HCT116 (cell line): ENCODE data around the gene ZEB1. TPM values are rescaled to one million over a fixed set of nuclear protein-coding genes. Genes with fewer than 3 reads are reported as not detected.

Experiments
- ATAC-seq: fragments of 200-7000 bp; cut with Tn5 transposase; 2 replicates; pipeline ENCODE4 v1.9.1; 2020; ENCODE audit warnings: mild to moderate bottlenecking, moderate library complexity
- BruUV-seq: library from RNA; stranded (reverse); fragments of 400-500 nt; replicated peaks from 2 replicates; lab custom pipeline; 2021; lab: Mats Ljungman, UMichigan
- CTCF ChIA-PET: fragments of 300-600 bp; sonication (Branson Sonifier 250); formaldehyde crosslinking; loops from one replicate; lab custom pipeline; 2021; ENCODE audit warnings: antibody characterized with exemption; lab: Charles Lee
- POLR2A ChIA-PET: fragments of 300-600, 350-600 bp; sonication (Branson Sonifier 250); formaldehyde crosslinking; loops from one replicate; lab custom pipeline; 2021; ENCODE audit warnings: antibody characterized with exemption; lab: Charles Lee
- RAD21 ChIA-PET, 2 experiments: fragments of 300-600 bp; sonication (Branson Sonifier 250); formaldehyde crosslinking; loops; one replicate each; lab custom pipeline; 2023; ENCODE audit warnings: low total read pairs in 2 of 2; ENCODE audit not compliant: uncharacterized antibody in 2 of 2, unreplicated experiment in 2 of 2, low non-redundant PET in 1 of 2; lab: Charles Lee
- DNase-seq: peaks from one replicate; pipeline ENCODE4 v3.0.0-alpha.2; 2010; ENCODE audit warnings: low read depth, low spot score
- H2AFZ ChIP-seq: fragments of 200-600 bp; shearing (Covaris generic), sonication (generic); 2 replicates; pipeline ENCODE4 v1.6.1; 2017; ENCODE audit warnings: low read depth, mixed run types, mixed read lengths, antibody characterized with exemption, low read length; ENCODE audit not compliant: poor library complexity, severe bottlenecking
- H3K27ac ChIP-seq: 2 replicates; pipeline ENCODE4 v1.5.1; 2012; ENCODE audit warnings: low read depth, low read length
- H3K27me3 ChIP-seq: fragments of 200-600 bp; sonication (generic); 2 replicates; pipeline ENCODE4 v1.6.1; 2016; ENCODE audit warnings: mixed run types, low read length, mixed read lengths; ENCODE audit not compliant: insufficient read depth
- H3K36me3 ChIP-seq, 2 experiments: fragments of 200-500 bp in 1 of 2; fragments of 200-600 bp in 1 of 2; sonication (Bioruptor generic) in 1 of 2; sonication (generic) in 1 of 2; 2 replicates each; pipeline versions ENCODE4 v1.5.1 to v1.6.1; 2014 to 2016; ENCODE audit warnings: low read length in 2 of 2, inconsistent platforms in 1 of 2, mixed read lengths in 1 of 2, mixed run types in 1 of 2; ENCODE audit not compliant: insufficient read depth in 2 of 2, control insufficient read depth in 1 of 2
- H3K4me1 ChIP-seq, 2 experiments: fragments of 200-600 bp in 1 of 2; sonication (generic) in 1 of 2; 2 replicates each; pipeline versions ENCODE4 v1.5.1 to v1.6.1; 2012 to 2017; ENCODE audit warnings: low read length in 2 of 2, inconsistent platforms in 1 of 2, mild to moderate bottlenecking in 1 of 2, mixed read lengths in 1 of 2, mixed run types in 1 of 2, moderate library complexity in 1 of 2; ENCODE audit not compliant: insufficient read depth in 2 of 2, control insufficient read depth in 1 of 2
- H3K4me2 ChIP-seq: fragments of 200-600 bp; sonication (generic); 2 replicates; pipeline ENCODE4 v1.6.1; 2017; ENCODE audit warnings: mixed run types, low read length, mixed read lengths
- H3K4me3 ChIP-seq, 2 experiments: fragments of 200-600 bp in 1 of 2; sonication (generic) in 1 of 2; replicated peaks in 1 of 2; 2 replicates each; pipeline ENCODE4 v1.5.1; 2011 to 2016; ENCODE audit warnings: low read length in 2 of 2, control low read depth in 1 of 2, low read depth in 1 of 2, mild to moderate bottlenecking in 1 of 2, mixed read lengths in 1 of 2, mixed run types in 1 of 2
- H3K79me2 ChIP-seq: fragments of 200-600 bp; sonication (generic); 2 replicates; pipeline ENCODE4 v1.6.1; 2017; ENCODE audit warnings: mild to moderate bottlenecking, mixed run types, low read length, moderate library complexity, mixed read lengths; ENCODE audit not compliant: insufficient read depth
- H3K9ac ChIP-seq: fragments of 200-600 bp; sonication (generic); 2 replicates; pipeline ENCODE4 v1.6.1; 2016; ENCODE audit warnings: low read length, mixed read lengths
- H3K9me2 ChIP-seq: fragments of 200-600 bp; sonication (generic), shearing (Covaris generic); 2 replicates; pipeline ENCODE4 v1.6.1; 2017; ENCODE audit warnings: mixed run types, mild to moderate bottlenecking, moderate library complexity; ENCODE audit not compliant: insufficient read depth
- H3K9me3 ChIP-seq, 2 experiments: fragments of 200-500 bp in 1 of 2; fragments of 200-600 bp in 1 of 2; sonication (Bioruptor generic) in 1 of 2; sonication (generic) in 1 of 2; 2 replicates each; pipeline ENCODE4 v1.6.1; 2014 to 2017; ENCODE audit warnings: low read length in 2 of 2, mixed read lengths in 2 of 2, inconsistent platforms in 1 of 2, low read depth in 1 of 2, mild to moderate bottlenecking in 1 of 2, mixed run types in 1 of 2, moderate library complexity in 1 of 2; ENCODE audit not compliant: control insufficient read depth in 1 of 2, insufficient read depth in 1 of 2
- H4K20me1 ChIP-seq: fragments of 200-600 bp; sonication (generic), shearing (Covaris generic); 2 replicates; pipeline ENCODE4 v1.6.1; 2017; ENCODE audit warnings: mixed run types, mild to moderate bottlenecking, moderate library complexity; ENCODE audit not compliant: insufficient read depth
- JUND ChIP-seq: IDR thresholded peaks from 2 replicates; pipeline ENCODE4 v1.6.1; 2012
- POLR2AphosphoS5 ChIP-seq: IDR thresholded peaks from 2 replicates; pipeline ENCODE4 v1.6.1; 2011; ENCODE audit warnings: mild to moderate bottlenecking, low read depth, low read length, moderate library complexity
- RAD21 ChIP-seq: IDR thresholded peaks from 2 replicates; pipeline ENCODE4 v1.6.1; 2012; ENCODE audit warnings: low read depth, mild to moderate bottlenecking
- YY1 ChIP-seq: IDR thresholded peaks from 2 replicates; pipeline ENCODE4 v1.6.1; 2011; ENCODE audit warnings: low read length, low read depth, moderate library complexity, mild to moderate bottlenecking; ENCODE audit not compliant: insufficient replicate concordance; ENCODE audit errors: extremely low read depth
- ZFX ChIP-seq: fragments of 450-650 bp; IDR thresholded peaks from 2 replicates; pipeline ENCODE4 v1.6.1; 2017
- intact Hi-C: fragments of 100-400 bp; cut with micrococcal nuclease; formaldehyde crosslinking; loops from 2 replicates; pipeline ENCODE4 v1.10.0; 2022
- total RNA-seq: library from RNA; stranded (reverse); gene quantifications from one replicate; pipeline ENCODE4 v1.2.1, GENCODE V29; 2021; ENCODE audit not compliant: unreplicated experiment
- TF ChIP-seq, protein P1 (sequence below): IDR thresholded peaks from 2 replicates; pipeline ENCODE4 v1.6.1; 2011; ENCODE audit warnings: mild to moderate bottlenecking, low read length, moderate library complexity; ENCODE audit not compliant: insufficient replicate concordance; ENCODE audit errors: extremely low read depth
- TF ChIP-seq, protein P2 (sequence below), 3 experiments: fragments of 200-600 bp in 1 of 3; sonication (generic) in 1 of 3; IDR thresholded peaks in 2 of 3; conservative IDR thresholded peaks in 1 of 3; 2 replicates each; pipeline ENCODE4 v1.5.1; 2012 to 2017; ENCODE audit warnings: low read depth in 2 of 3, low read length in 2 of 3, antibody characterized with exemption in 1 of 3, borderline replicate concordance in 1 of 3, control low read depth in 1 of 3, mild to moderate bottlenecking in 1 of 3, mixed read lengths in 1 of 3, mixed run types in 1 of 3, moderate library complexity in 1 of 3; ENCODE audit not compliant: insufficient read depth in 1 of 3
- TF ChIP-seq, protein P3 (sequence below): IDR thresholded peaks from 2 replicates; pipeline ENCODE4 v1.6.1; 2012

ZEB1 gene
- total RNA-seq, 1 experiment from 2014 or later: 3.4 TPM

- Histone ChIP-seq H3K9me2 (no peaks in the 10 kb centered on the region), H4K20me1 (no peaks in the 10 kb centered on the region), H3K27me3 (no peaks in the 10 kb centered on the region), H3K4me2 (no peak overlapping the region), H3K9ac (no peak overlapping the region), H3K4me3 (no peak overlapping the region), H3K27ac (no peak overlapping the region), H2AFZ (no peak overlapping the region), H3K4me1 (peaks cover 5 to 13% of the 10 kb centered on the region in 2 experiments; a peak in 3 of 4 replicates), H3K36me3 (no peaks in the 10 kb centered on the region), H3K79me2 (no peaks in the 10 kb centered on the region; the same call in 1 of the 2 replicates), H3K9me3 (no peaks in the 10 kb centered on the region)
- ATAC-seq (no peak), DNase-seq (no peak)
- TF ChIP-seq RAD21: no peak
- TF ChIP-seq ZFX: no peak
- TF ChIP-seq, protein P1, sequence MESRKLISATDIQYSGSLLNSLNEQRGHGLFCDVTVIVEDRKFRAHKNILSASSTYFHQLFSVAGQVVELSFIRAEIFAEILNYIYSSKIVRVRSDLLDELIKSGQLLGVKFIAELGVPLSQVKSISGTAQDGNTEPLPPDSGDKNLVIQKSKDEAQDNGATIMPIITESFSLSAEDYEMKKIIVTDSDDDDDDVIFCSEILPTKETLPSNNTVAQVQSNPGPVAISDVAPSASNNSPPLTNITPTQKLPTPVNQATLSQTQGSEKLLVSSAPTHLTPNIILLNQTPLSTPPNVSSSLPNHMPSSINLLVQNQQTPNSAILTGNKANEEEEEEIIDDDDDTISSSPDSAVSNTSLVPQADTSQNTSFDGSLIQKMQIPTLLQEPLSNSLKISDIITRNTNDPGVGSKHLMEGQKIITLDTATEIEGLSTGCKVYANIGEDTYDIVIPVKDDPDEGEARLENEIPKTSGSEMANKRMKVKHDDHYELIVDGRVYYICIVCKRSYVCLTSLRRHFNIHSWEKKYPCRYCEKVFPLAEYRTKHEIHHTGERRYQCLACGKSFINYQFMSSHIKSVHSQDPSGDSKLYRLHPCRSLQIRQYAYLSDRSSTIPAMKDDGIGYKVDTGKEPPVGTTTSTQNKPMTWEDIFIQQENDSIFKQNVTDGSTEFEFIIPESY: no peak
- TF ChIP-seq, protein P2, sequence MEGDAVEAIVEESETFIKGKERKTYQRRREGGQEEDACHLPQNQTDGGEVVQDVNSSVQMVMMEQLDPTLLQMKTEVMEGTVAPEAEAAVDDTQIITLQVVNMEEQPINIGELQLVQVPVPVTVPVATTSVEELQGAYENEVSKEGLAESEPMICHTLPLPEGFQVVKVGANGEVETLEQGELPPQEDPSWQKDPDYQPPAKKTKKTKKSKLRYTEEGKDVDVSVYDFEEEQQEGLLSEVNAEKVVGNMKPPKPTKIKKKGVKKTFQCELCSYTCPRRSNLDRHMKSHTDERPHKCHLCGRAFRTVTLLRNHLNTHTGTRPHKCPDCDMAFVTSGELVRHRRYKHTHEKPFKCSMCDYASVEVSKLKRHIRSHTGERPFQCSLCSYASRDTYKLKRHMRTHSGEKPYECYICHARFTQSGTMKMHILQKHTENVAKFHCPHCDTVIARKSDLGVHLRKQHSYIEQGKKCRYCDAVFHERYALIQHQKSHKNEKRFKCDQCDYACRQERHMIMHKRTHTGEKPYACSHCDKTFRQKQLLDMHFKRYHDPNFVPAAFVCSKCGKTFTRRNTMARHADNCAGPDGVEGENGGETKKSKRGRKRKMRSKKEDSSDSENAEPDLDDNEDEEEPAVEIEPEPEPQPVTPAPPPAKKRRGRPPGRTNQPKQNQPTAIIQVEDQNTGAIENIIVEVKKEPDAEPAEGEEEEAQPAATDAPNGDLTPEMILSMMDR (IDR thresholded peaks at IDR 0.05 in 2 of 3, conservative IDR thresholded peaks at IDR 0.05 in 1 of 3; ENCODE audit: borderline replicate concordance in 1 of 3, insufficient read depth in 1 of 3, low read depth in 2 of 3, low read length in 2 of 3): no peak
- TF ChIP-seq, protein P3, sequence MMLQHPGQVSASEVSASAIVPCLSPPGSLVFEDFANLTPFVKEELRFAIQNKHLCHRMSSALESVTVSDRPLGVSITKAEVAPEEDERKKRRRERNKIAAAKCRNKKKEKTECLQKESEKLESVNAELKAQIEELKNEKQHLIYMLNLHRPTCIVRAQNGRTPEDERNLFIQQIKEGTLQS: no peak
- no peak for TF ChIP-seq YY1
- no peak for TF ChIP-seq JUND
- no peak for TF ChIP-seq POLR2AphosphoS5
- BruUV-seq: TSS peak; percentile 37
- intact Hi-C loops: loop anchor here (10.0 kb wide), 1 partner anchor 283 kb away; no protein-coding TSS in a partner anchor
- POLR2A ChIA-PET: no interaction called here
- CTCF ChIA-PET: no interaction called here
- RAD21 ChIA-PET: no interaction called here
Observed at GRCh38 chr10:31321396-31321941, 2.5 kb downstream of the ZEB1 start.
